ENCODE data around the gene CPAMD8. TPM values are rescaled to one million over a fixed set of nuclear protein-coding genes. Genes with fewer than 3 reads are reported as not detected.

The CPAMD8 gene
- total and polyA plus RNA-seq, 5 donors from 2014 or later, result 0.03 to 2.3 (median 0.36) TPM; not detected in 1

DNA sequence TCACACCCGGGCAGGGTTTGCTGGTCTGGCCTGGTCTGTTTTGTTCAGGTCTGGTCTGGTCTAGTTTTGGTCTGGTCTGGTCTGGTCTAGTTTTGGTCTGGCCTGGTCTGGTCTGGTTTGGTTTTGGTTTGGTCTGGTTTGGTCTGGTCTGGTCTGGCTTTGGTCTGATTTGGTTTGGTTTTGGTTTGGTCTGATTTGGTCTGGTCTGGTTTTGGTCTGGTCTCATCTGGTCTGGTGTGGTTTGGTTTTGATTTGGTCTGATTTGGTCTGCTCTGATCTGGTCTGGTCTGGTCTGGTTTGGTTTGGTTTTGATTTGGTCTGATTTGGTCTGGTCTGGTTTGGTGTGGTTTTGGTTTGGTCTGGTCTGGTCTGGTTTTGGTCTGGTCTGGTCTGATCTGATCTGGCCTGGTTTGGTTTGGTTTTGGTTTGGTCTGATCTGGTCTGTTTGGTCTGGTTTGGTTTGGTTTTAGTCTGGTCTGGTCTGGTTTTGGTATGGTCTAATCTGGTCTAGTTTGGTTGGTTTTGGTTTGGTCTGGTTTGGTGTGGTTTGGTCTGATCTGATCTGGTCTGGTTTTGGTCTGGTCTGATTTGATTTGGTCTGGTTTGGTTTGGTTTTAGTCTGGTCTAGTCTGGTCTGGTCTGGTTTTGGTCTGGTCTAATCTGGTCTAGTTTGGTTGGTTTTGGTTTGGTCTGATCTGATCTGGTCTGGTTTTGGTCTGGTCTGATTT lies 152.2 kb downstream of the CPAMD8 start:
- ATAC-seq (ENCODE audit: low read depth in 2 of 2) (no peak), DNase-seq (no peak)
- no peak overlapping the region for H3K4me3 Mint-ChIP-seq
- peaks cover 0 to 3% (median 0%) of the 10 kb centered on the region in 7 donors for H3K9me3 Mint-ChIP-seq
- Histone ChIP-seq H3K27ac (ENCODE audit: insufficient read depth, low read length, poor library complexity, severe bottlenecking) (peak overlapping the region; percentile 60), H3K4me1 (ENCODE audit: control insufficient read depth, insufficient read depth, low read length, poor library complexity, severe bottlenecking) (no peaks in the 10 kb centered on the region), H3K9me3 (ENCODE audit: control insufficient read depth in 2 of 2, low read length in 2 of 2) (no peaks in the 10 kb centered on the region), H3K4me3 (ENCODE audit: low read depth, low read length) (no peak overlapping the region), H3K36me3 (ENCODE audit: control insufficient read depth, insufficient read depth, low read length) (peaks cover 41% of the 10 kb centered on the region), H3K27me3 (ENCODE audit: control insufficient read depth, insufficient read depth, low read length) (no peaks in the 10 kb centered on the region)
- H3K4me1 Mint-ChIP-seq, result peaks cover 0 to 18% (median 10%) of the 10 kb centered on the region in 4 donors
- H3K36me3 Mint-ChIP-seq, result peaks cover 39% of the 10 kb centered on the region
- peak overlapping the region; percentile 81 to 99 (median 92) for H3K27ac Mint-ChIP-seq
- H3K27me3 Mint-ChIP-seq, result no peaks in the 10 kb centered on the region

DNA sequence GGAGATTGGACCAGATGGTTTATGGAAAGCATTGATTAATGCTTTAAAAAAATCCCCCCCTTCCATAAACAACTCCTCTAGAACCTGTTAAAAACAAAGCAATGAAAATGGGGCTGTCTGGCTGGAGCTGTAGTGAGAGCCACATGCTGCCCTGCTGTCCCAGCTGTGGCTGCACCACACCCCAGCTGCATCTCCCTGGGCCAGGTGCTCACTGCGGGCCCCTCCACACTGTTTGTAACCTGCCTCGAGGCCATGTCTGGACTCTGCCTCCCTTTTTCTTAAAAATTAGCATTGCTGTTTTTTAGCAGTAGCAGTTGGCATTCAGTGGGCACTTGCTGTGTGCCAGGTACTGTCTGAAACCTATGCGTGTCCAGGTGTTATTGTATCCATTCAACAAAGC lies 153.0 kb downstream of the CPAMD8 start:
- Histone ChIP-seq H3K4me1 (ENCODE audit: control insufficient read depth, insufficient read depth, low read length, poor library complexity, severe bottlenecking) (no peaks in the 10 kb centered on the region), H3K36me3 (ENCODE audit: control insufficient read depth, insufficient read depth, low read length) (peaks cover 33% of the 10 kb centered on the region), H3K27ac (ENCODE audit: insufficient read depth, low read length, poor library complexity, severe bottlenecking) (no peak overlapping the region), H3K4me3 (ENCODE audit: low read depth, low read length) (no peak overlapping the region), H3K9me3 (ENCODE audit: control insufficient read depth in 2 of 2, low read length in 2 of 2) (no peaks in the 10 kb centered on the region), H3K27me3 (ENCODE audit: control insufficient read depth, insufficient read depth, low read length) (no peaks in the 10 kb centered on the region)
- peaks cover 36% of the 10 kb centered on the region for H3K36me3 Mint-ChIP-seq
- H3K4me3 Mint-ChIP-seq, result no peak overlapping the region
- ATAC-seq (ENCODE audit: low read depth in 2 of 2), result no peak
- no peaks in the 10 kb centered on the region for H3K27me3 Mint-ChIP-seq
- H3K9me3 Mint-ChIP-seq, result peaks cover 0 to 3% (median 0%) of the 10 kb centered on the region in 7 donors
- peak overlapping the region in 2 of 3 donors; percentile 81 to 92 for H3K27ac Mint-ChIP-seq
- DNase-seq, result no peak
- peaks cover 0 to 18% (median 10%) of the 10 kb centered on the region in 4 donors for H3K4me1 Mint-ChIP-seq

DNA sequence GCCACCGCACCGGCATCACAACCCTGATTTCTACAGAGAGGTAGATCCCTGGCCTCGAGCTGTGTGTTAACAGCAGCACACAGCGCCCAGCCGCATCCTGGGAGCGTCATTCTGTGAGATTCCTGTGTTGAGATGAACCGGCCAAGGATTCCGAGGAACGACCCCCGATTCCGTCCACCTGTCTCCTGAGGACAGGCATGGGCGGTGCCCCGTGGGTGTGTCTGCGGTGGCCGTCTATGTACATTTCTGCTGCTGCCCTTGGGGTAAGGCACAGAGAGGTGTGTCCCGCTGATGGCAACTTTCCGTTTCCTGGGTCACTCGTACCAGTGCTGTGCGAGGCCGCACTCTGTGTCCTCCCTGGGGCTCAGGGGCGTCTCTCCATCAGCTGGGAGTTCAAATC lies 153.9 kb downstream of the CPAMD8 start:
- no peaks in the 10 kb centered on the region for H3K27me3 Mint-ChIP-seq
- no peak overlapping the region for H3K27ac ChIP-seq (ENCODE audit: insufficient read depth, low read length, poor library complexity, severe bottlenecking)
- no peak for DNase-seq
- H3K27ac Mint-ChIP-seq, result no peak overlapping the region
- H3K4me1 ChIP-seq (ENCODE audit: control insufficient read depth, insufficient read depth, low read length, poor library complexity, severe bottlenecking), result no peaks in the 10 kb centered on the region
- H3K4me3 ChIP-seq (ENCODE audit: low read depth, low read length), result no peak overlapping the region
- peaks cover 0 to 18% (median 10%) of the 10 kb centered on the region in 4 donors for H3K4me1 Mint-ChIP-seq
- no peaks in the 10 kb centered on the region for H3K9me3 ChIP-seq (ENCODE audit: control insufficient read depth in 2 of 2, low read length in 2 of 2)
- peaks cover 0 to 3% (median 0%) of the 10 kb centered on the region in 7 donors for H3K9me3 Mint-ChIP-seq
- peaks cover 34% of the 10 kb centered on the region for H3K36me3 ChIP-seq (ENCODE audit: control insufficient read depth, insufficient read depth, low read length)
- H3K27me3 ChIP-seq (ENCODE audit: control insufficient read depth, insufficient read depth, low read length), result no peaks in the 10 kb centered on the region
- no peak overlapping the region for H3K4me3 Mint-ChIP-seq
- peaks cover 42% of the 10 kb centered on the region for H3K36me3 Mint-ChIP-seq
- ATAC-seq (ENCODE audit: low read depth in 2 of 2), result no peak

DNA sequence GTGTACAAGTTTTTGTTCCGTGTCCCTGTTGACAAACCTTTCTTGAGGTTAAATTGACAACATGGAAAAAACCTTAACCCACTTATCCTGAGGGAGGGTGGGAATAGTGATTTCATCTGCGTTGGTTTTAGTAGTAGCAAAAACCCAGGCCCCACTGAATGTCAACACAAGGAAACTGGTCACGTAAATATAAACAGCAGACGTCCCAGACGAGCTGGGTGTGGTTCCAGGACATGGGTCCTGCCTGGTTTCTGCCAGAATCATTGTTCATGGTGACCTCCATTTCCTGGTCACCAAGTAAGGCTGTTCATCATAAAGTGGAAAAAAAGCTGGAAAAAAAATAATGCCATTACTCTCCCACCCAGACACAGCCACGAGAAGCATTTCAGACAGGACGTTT lies 154.7 kb downstream of the CPAMD8 start:
- Histone ChIP-seq H3K9me3 (ENCODE audit: control insufficient read depth in 2 of 2, low read length in 2 of 2) (no peaks in the 10 kb centered on the region), H3K36me3 (ENCODE audit: control insufficient read depth, insufficient read depth, low read length) (peaks cover 35% of the 10 kb centered on the region), H3K4me1 (ENCODE audit: control insufficient read depth, insufficient read depth, low read length, poor library complexity, severe bottlenecking) (no peaks in the 10 kb centered on the region), H3K27me3 (ENCODE audit: control insufficient read depth, insufficient read depth, low read length) (no peaks in the 10 kb centered on the region), H3K4me3 (ENCODE audit: low read depth, low read length) (no peak overlapping the region), H3K27ac (ENCODE audit: insufficient read depth, low read length, poor library complexity, severe bottlenecking) (no peak overlapping the region)
- Mint-ChIP-seq H3K4me3 (no peak overlapping the region), H3K27me3 (no peaks in the 10 kb centered on the region), H3K4me1 (peaks cover 0 to 18% (median 10%) of the 10 kb centered on the region in 4 donors), H3K27ac (no peak overlapping the region), H3K36me3 (peaks cover 37% of the 10 kb centered on the region), H3K9me3 (peaks cover 0 to 3% (median 0%) of the 10 kb centered on the region in 7 donors)
- ATAC-seq (ENCODE audit: low read depth in 2 of 2) (no peak), DNase-seq (no peak)

DNA sequence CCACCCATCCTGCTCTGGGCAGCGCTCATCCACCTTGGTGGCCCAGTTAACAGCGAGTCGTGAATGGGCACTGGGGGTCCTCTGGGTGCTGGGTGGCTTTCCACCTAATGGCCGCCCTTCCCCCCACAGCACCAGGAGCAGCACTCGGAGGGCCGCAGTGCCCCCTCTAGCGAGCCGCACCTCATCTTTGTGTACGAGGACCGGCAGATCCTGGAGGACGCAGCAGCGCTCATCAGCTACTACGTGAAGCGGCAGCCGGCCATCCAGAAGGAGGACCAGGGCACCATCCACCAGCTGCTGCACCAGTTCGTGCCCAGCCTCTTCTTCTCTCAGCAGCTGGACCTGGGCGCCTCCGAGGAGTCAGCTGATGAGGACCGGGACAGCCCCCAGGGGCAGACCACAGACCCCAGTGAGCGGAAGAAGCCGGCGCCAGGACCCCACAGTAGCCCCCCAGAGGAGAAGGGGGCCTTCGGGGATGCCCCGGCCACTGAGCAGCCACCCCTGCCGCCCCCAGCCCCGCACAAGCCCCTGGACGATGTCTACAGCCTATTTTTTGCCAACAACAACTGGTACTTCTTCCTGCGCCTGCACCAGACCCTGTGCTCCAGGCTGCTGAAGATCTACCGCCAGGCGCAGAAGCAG lies 157.2 kb downstream of the CPAMD8 start:
- DNase-seq, result no peak
- no peak for ATAC-seq (ENCODE audit: low read depth in 2 of 2)
- H3K4me1 Mint-ChIP-seq, result peaks cover 0 to 10% (median 8%) of the 10 kb centered on the region in 4 donors
- Histone ChIP-seq H3K4me3 (ENCODE audit: low read depth, low read length) (no peak overlapping the region), H3K27ac (ENCODE audit: insufficient read depth, low read length, poor library complexity, severe bottlenecking) (no peak overlapping the region), H3K27me3 (ENCODE audit: control insufficient read depth, insufficient read depth, low read length) (no peaks in the 10 kb centered on the region), H3K4me1 (ENCODE audit: control insufficient read depth, insufficient read depth, low read length, poor library complexity, severe bottlenecking) (no peaks in the 10 kb centered on the region), H3K36me3 (ENCODE audit: control insufficient read depth, insufficient read depth, low read length) (peaks cover 48% of the 10 kb centered on the region), H3K9me3 (ENCODE audit: control insufficient read depth in 2 of 2, low read length in 2 of 2) (no peaks in the 10 kb centered on the region)
- H3K9me3 Mint-ChIP-seq, result peaks cover 0 to 1% (median 0%) of the 10 kb centered on the region in 7 donors
- no peak overlapping the region for H3K4me3 Mint-ChIP-seq
- H3K27ac Mint-ChIP-seq, result no peak overlapping the region
- H3K36me3 Mint-ChIP-seq, result peaks cover 35% of the 10 kb centered on the region
- no peaks in the 10 kb centered on the region for H3K27me3 Mint-ChIP-seq

DNA sequence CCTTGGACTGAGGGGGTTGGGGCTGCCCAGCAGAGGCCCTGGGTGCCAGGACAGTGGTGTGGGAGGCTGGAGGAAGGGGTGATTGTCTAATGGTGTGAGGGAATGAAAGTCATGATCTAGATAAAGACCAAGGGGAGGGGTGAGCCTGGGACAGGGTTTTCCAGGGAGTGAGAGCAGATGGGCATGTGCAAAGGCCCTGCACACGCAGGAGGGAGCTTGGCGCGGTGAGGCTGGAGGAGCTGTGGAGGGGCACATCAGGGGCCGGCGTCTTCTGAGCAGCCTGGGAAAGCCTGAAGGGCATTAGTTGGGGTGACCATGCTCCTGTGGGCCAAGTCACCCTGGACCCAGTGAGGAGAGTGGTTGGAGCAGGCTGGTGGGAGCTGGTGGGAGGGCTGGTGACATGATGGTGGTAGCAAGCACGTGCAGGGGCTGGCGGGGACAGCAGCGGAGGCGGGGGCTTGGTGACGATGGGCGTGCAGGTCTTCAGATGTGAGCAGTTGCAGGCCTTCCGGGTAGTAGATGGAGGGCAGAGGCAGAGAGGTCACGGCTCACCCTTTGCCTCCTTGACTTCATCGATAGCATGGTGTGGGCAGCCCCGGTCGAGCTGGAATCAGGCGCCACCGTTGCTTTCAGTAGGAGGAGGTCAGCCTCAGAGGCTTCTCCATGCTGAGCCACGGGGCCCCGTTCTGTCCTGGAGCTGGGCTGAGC lies 158.0 kb downstream of the CPAMD8 start:
- ATAC-seq (ENCODE audit: low read depth in 2 of 2) (no peak), DNase-seq (no peak)
- peaks cover 53% of the 10 kb centered on the region for H3K36me3 ChIP-seq (ENCODE audit: control insufficient read depth, insufficient read depth, low read length)
- H3K4me1 Mint-ChIP-seq, result peaks cover 0 to 1% (median 0%) of the 10 kb centered on the region in 4 donors
- no peak overlapping the region for H3K27ac Mint-ChIP-seq
- no peak overlapping the region for H3K4me3 ChIP-seq (ENCODE audit: low read depth, low read length)
- no peaks in the 10 kb centered on the region for H3K4me1 ChIP-seq (ENCODE audit: control insufficient read depth, insufficient read depth, low read length, poor library complexity, severe bottlenecking)
- H3K36me3 Mint-ChIP-seq, result peaks cover 26% of the 10 kb centered on the region
- H3K4me3 Mint-ChIP-seq, result no peak overlapping the region
- H3K27ac ChIP-seq (ENCODE audit: insufficient read depth, low read length, poor library complexity, severe bottlenecking), result no peak overlapping the region
- H3K27me3 ChIP-seq (ENCODE audit: control insufficient read depth, insufficient read depth, low read length), result no peaks in the 10 kb centered on the region
- no peaks in the 10 kb centered on the region for H3K9me3 Mint-ChIP-seq
- no peaks in the 10 kb centered on the region for H3K9me3 ChIP-seq (ENCODE audit: control insufficient read depth in 2 of 2, low read length in 2 of 2)
- H3K27me3 Mint-ChIP-seq, result no peaks in the 10 kb centered on the region

DNA sequence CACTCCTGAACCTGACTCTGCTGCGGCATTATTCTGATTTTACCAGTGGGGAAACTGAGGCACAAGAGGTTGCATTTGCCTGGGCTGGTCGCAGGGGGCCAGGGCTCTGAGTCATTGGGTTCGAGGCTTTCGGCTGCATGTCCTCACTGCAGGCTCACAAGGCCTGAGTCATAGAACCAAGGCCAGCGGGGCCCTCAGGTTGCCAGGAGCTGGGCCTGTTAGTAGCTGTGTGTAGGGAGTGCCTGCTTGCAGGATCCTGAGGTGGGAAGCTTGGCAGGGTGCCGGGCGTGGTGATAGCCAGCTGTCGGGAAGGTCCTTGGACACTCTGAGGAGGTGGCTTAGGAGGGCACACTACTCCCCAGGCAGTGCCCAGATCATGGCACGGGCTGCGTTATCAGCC lies 159.4 kb downstream of the CPAMD8 start:
- Mint-ChIP-seq H3K4me3 (no peak overlapping the region), H3K9me3 (no peaks in the 10 kb centered on the region), H3K36me3 (peaks cover 35% of the 10 kb centered on the region), H3K4me1 (peaks cover 0 to 2% (median 0%) of the 10 kb centered on the region in 4 donors), H3K27me3 (no peaks in the 10 kb centered on the region), H3K27ac (no peak overlapping the region)
- Histone ChIP-seq H3K36me3 (ENCODE audit: control insufficient read depth, insufficient read depth, low read length) (peaks cover 66% of the 10 kb centered on the region), H3K4me3 (ENCODE audit: low read depth, low read length) (no peak overlapping the region), H3K27me3 (ENCODE audit: control insufficient read depth, insufficient read depth, low read length) (no peaks in the 10 kb centered on the region), H3K9me3 (ENCODE audit: control insufficient read depth in 2 of 2, low read length in 2 of 2) (no peaks in the 10 kb centered on the region), H3K27ac (ENCODE audit: insufficient read depth, low read length, poor library complexity, severe bottlenecking) (no peak overlapping the region), H3K4me1 (ENCODE audit: control insufficient read depth, insufficient read depth, low read length, poor library complexity, severe bottlenecking) (no peaks in the 10 kb centered on the region)
- no peak for DNase-seq
- no peak for ATAC-seq (ENCODE audit: low read depth in 2 of 2)
